ENCODE data around the gene RAB5A.
"Not testable (repeated sequence)": the region's sequence is repeated elsewhere in the genome, so short reads cannot be mapped to it uniquely, and the experiment has no call there.

RAB5A gene

DNA sequence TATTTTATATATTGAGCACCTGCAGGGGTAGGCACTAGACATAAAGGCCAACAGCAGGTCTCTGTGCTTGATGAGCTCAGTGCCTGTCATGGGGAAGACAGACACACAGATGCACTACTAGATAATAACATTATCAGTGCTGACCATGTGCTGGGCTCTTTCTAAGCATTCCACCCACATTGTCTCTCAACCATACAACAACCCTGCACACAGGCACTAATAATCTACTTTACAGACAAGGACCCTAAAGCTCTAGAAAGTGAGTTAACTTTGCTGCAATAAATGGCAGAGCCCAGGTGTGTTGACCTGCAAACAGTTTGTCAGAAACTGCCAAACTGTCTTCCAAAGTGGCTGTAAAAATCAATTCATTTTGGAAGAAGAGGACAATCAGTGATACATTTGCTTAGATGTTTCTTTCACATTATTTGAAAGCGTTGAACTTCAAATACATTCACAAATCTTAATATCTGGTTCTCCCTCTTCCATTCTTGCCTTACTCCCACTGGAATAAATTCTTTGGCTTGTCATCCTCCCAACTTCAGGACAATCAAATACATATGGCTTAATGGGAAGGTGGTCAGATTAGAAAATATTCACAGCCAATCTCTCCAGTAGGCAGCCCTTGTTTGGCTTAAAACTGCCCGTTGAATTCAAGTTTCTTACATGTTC is 76.2 kb downstream of the RAB5A start:
- TF ChIP-seq, protein P1, sequence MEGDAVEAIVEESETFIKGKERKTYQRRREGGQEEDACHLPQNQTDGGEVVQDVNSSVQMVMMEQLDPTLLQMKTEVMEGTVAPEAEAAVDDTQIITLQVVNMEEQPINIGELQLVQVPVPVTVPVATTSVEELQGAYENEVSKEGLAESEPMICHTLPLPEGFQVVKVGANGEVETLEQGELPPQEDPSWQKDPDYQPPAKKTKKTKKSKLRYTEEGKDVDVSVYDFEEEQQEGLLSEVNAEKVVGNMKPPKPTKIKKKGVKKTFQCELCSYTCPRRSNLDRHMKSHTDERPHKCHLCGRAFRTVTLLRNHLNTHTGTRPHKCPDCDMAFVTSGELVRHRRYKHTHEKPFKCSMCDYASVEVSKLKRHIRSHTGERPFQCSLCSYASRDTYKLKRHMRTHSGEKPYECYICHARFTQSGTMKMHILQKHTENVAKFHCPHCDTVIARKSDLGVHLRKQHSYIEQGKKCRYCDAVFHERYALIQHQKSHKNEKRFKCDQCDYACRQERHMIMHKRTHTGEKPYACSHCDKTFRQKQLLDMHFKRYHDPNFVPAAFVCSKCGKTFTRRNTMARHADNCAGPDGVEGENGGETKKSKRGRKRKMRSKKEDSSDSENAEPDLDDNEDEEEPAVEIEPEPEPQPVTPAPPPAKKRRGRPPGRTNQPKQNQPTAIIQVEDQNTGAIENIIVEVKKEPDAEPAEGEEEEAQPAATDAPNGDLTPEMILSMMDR (conservative IDR thresholded peaks at IDR 0.05; ENCODE audit: low read depth, low read length): no peak
- no peak overlapping the region for H3K4me3 ChIP-seq (ENCODE audit: low read length)
- no peak for DNase-seq (ENCODE audit: low read depth)

DNA sequence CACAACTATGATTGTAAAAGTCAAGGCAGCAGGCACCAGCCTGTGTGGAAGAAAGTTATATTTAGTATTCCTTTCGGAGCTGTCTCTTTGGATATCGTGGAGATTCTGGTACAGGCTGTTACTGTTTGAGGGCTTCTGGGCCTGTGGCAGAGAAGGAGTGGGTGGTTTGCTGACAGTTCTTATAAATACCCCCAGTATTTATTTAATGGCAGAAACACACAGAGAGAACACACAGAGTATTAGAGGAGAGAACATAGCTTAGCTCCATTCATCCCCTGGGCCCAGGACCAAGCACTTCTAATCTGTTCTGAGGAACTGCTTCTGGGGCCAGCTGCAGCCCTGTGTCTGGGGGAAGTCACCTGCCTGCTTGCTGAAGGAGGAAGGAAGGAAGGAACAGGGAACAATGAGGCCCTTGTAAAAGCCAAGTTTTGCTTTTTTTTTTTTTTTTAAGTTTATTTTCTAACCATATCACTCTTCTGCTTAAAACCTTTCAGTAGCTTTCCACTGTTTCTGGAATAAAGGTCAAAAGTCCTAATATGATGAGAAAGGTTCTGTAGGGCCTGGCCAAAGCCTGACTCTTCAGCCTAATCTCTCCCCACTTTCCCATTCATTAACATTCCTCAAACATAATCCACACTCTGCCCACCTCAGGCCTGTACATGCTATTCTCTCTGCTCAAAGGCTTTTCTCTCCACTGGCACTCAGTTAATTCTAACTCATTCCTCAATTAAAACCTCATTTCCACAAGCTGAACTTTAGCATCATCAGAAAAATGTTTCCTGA is 76.9 kb downstream of the RAB5A start:
- peak; percentile 93 for DNase-seq (ENCODE audit: low read depth)
- no peak overlapping the region for H3K4me3 ChIP-seq (ENCODE audit: low read length)
- TF ChIP-seq, protein P1 (conservative IDR thresholded peaks at IDR 0.05; ENCODE audit: low read depth, low read length): no peak

DNA sequence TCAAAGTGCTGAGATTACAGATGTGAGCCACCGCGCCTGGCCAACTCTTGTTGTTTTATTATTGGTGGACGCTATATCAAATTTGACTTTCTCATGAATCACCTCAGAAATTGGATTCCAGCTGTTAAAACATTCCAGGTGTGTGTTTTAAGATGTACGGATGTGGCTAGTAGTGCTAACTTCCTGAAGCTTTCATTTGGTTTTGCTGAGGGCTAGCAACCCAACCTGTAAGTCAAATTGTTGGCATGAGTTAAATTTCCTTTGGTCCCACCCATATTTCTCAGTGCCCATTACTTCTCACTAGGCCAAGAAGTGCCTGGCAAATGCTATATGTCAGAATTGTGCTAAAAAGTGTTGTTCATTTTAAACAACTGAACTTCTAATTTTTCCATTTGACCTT is 80.2 kb downstream of the RAB5A start:
- no peak for DNase-seq (ENCODE audit: low read depth)
- TF ChIP-seq, protein P1 (conservative IDR thresholded peaks at IDR 0.05; ENCODE audit: low read depth, low read length): no peak
- no peak overlapping the region for H3K4me3 ChIP-seq (ENCODE audit: low read length)

DNA sequence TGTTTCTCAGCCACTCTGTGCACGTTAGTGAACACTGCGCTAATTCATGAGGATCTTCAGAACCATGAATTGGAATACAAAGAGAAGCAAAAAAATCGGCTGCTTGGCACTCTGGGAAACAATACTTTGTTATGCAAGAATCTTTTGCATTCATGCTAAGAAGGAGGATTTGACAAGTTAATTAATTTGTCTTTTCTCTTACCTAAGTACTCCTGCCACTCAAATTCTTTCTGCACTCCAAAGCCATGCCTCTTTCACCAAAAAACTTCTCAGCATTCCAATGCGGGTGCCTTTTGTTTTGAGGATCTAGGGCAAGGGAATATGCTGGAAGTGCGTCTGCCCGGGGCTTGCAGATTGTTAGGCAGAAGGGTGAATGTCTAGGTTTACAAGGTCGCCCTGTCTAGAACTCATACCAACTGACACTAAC is 82.0 kb downstream of the RAB5A start:
- no peak for DNase-seq (ENCODE audit: low read depth)
- H3K4me3 ChIP-seq (ENCODE audit: low read length): no peak overlapping the region
- TF ChIP-seq, protein P1 (conservative IDR thresholded peaks at IDR 0.05; ENCODE audit: low read depth, low read length): no peak

DNA sequence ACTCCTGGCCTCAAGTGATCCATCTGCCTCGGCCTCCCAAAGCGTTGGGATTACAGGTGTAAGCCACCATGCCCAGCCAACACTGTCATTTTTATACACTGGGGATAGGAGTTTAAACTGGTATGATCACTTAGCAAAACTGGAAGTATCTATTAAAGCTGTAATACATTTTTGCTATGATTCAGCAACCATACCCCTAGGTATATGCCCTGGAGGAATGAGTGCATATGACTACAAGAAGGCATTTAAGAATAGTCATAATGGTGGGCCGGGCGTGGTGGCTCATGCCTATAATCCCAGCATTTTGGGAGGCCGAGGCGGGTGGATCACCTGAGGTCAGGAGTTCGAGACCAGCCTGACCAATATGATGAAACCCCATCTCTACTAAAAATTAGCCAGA is 85.0 kb downstream of the RAB5A start:
- not testable (repeated sequence) for H3K4me3 ChIP-seq (ENCODE audit: low read length); DNase-seq (ENCODE audit: low read depth)
